KOPT-K1 (cell line): ENCODE results near the gene CADPS.

Experiments used
- H3K27ac ChIP-seq: fragments of 200-600 bp; sonication (generic); 2 replicates; pipeline ENCODE4 v1.5.1; 2016; ENCODE audit warnings: antibody characterized with exemption, mild to moderate bottlenecking, low read depth, low read length; ENCODE audit not compliant: poor library complexity, severe bottlenecking
- H3K36me3 ChIP-seq: fragments of 200-600 bp; sonication (generic); 2 replicates; pipeline ENCODE4 v1.5.1; 2017; ENCODE audit warnings: antibody characterized with exemption, mild to moderate bottlenecking, low read length, moderate library complexity; ENCODE audit not compliant: insufficient read depth
- H3K9me3 ChIP-seq: fragments of 200-600 bp; sonication (generic); 2 replicates; pipeline ENCODE4 v1.5.1; 2017; ENCODE audit warnings: antibody characterized with exemption, low read length, mild to moderate bottlenecking; ENCODE audit not compliant: insufficient read depth, poor library complexity, severe bottlenecking

Gene CADPS

DNA sequence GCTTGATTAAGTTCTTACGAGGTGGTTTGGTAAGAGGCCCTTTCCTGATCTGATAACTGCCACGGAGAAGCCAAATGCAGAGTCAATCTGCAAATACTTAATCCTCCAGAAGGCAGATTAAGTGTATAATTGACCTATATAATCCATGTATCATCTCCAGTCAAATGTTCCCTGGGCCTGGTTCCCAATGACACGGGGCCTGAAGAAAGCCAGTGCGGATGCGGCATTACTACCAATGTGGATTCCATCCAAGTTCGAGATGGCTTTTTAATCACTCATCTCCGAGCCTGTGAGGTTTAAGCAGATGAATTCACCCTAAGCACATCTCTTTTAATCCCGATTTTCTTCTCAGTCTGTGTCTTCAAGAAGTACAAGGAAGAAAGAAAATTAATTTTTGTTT lies 441.8 kb downstream of the CADPS start:
- Histone ChIP-seq H3K27ac (no peak overlapping the region), H3K36me3 (no peaks in the 10 kb centered on the region), H3K9me3 (peaks cover 4% of the 10 kb centered on the region)

DNA sequence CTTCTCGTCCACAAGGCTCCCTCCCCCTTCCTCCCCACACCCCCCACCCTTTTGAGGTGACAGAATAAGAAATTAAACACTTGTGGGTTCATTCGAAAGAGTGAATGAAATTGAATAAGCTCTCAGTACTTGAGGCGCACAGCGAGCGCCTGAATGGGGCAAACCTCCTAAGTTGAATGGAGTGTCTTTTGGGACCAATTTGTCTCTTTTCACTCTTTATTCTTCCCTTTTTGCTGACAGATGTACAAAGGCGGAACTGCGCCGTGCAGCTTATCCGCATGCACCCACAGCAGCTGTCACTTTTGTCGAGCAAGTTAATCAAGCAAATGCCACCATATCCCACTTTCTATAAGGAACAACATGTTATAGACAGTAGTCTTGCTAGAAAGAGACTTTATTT lies 454.0 kb downstream of the CADPS start:
- Histone ChIP-seq H3K9me3 (no peaks in the 10 kb centered on the region), H3K27ac (no peak overlapping the region), H3K36me3 (no peaks in the 10 kb centered on the region)

DNA sequence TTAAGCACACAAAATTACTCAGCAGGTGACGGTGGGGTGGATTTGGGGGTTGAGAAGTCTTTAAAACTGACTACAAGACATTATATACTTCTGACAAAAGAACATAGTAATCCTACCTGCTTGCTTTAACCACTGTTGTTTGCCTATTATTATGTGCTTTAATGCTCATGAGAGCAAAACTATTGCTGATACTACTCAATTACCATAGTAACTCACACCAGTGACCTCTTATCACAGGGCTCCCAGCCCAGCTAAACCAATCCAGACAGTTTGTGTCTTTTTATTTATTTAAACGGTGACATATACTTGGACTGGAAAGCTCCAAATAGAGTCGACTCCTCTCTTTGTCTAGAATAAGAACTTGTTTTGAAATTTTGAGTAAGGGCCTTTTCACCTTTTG lies 459.1 kb downstream of the CADPS start:
- Histone ChIP-seq H3K9me3 (no peaks in the 10 kb centered on the region), H3K36me3 (no peaks in the 10 kb centered on the region), H3K27ac (no peak overlapping the region)

DNA sequence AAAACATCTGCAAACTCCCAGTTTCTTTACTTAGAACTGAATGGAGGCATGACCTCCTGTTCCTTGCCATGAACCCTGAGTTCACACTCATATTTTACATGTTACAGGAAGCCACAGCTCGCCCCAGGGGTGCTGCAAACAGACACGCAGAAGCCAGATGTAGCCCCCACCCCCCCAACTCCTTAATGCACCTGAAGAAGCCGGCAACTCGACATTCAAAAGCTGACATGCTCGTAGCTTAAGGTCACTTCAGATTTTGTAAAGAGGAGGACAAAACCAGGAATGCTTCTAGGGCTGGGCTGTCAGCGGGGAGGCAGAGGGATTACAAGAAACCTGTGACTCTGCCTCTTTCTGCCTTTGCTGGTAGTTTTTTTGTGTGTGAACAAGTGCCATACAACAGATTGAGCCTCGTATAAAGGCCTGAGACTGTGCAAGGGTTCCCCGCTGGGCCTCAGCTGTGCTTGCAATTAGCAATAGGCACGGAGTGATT lies 459.9 kb downstream of the CADPS start:
- H3K36me3 ChIP-seq = no peaks in the 10 kb centered on the region
- H3K27ac ChIP-seq = no peak overlapping the region
- no peaks in the 10 kb centered on the region for H3K9me3 ChIP-seq

DNA sequence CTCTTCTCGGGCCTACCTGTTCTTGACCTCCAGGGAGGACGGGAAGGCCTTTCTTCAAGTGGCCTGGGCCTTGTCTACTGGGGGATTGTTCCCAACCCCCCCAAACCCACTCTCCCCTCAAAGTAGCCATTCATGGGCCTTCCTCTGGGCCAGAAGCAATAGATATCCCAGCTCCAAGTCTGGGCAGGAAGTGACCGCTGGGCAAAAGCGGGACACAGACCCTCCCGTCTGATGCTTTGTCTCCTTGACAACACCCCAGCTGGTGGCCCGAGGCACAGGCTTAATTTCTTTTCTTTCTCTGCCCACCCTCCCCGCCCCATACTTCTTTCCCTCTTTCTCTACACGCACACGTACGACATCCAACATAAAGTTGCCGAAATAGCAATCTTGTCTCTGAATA lies 460.4 kb downstream of the CADPS start:
- no peaks in the 10 kb centered on the region for H3K9me3 ChIP-seq
- no peaks in the 10 kb centered on the region for H3K36me3 ChIP-seq
- H3K27ac ChIP-seq = no peak overlapping the region

DNA sequence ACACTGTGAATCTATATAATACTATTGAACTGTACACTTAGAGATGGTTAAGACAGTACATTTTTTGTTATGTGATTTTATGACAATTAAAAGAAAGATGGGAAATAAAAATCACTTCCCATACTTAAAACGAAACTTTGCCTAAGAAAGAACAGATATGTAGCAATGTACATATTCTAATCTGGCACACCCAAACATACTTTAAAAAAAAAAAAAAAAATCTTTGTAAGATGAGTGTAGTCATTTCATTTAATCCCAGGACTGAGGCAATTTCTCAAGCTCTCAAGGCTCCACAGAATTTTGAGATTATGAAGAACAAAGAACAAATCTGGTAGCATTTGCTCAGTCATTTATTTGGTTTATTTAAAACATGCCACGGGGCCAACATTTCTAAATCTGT lies 461.5 kb downstream of the CADPS start:
- H3K27ac ChIP-seq = no peak overlapping the region
- no peaks in the 10 kb centered on the region for H3K36me3 ChIP-seq
- no peaks in the 10 kb centered on the region for H3K9me3 ChIP-seq

DNA sequence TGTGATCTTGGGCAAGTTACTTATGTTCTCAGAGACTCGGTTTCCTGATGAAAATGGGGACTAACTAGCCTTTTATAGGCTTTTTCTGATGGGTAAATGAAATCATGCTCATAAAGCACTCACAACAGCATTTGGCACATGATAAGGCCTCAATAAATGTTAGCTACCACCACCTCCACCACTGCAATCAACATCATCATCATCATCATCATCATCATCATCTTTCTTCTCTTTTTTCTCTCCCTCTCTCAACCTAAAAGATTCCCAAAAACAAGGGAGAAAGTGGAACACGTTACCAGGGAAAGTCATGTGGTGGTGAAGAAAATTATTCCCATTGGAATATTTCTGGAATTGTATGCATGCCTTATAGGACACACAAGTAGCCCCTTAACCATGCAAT lies 468.3 kb downstream of the CADPS start:
- Histone ChIP-seq H3K27ac (no peak overlapping the region), H3K36me3 (no peaks in the 10 kb centered on the region), H3K9me3 (no peaks in the 10 kb centered on the region)

DNA sequence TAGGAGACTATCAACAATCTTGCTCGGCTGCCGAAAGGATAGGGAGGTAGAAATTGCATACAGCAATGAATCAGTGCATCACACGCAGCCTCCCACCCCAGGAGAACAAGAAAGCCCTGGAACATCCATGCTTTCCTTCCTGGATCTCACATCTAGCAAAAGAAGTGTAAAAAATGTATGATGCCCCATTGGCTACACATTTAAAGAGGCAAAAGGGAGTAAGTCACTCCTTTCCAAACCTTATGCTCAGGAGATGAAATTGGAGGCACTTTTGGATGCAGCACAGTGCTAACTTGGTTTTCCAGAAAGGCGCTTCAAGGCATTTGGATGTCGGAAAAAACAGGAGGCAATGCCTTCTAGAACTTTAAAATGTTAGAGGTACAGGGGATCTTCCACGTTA lies 469.6 kb downstream of the CADPS start:
- Histone ChIP-seq H3K27ac (no peak overlapping the region), H3K9me3 (no peaks in the 10 kb centered on the region), H3K36me3 (no peaks in the 10 kb centered on the region)

DNA sequence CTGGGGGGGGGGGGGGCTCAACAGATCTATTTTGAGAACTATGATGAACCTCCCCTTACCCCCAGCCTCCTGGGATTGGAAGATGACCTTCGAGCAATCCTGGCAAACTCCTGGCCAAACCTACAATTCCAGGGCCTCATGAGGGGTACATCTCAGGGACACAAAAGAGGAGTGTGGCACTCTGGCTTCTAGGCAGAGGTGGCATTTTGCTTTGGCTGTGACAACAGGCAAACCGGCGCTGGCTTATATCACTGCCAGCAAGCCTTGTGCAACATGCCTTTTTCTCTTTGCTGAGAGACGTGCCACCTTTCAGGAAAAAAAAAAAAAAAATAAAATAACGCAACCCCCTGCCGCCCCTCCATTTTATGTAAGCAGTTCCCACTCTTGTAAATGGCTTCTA lies 470.1 kb downstream of the CADPS start:
- no peaks in the 10 kb centered on the region for H3K36me3 ChIP-seq
- H3K9me3 ChIP-seq = no peaks in the 10 kb centered on the region
- H3K27ac ChIP-seq = no peak overlapping the region

DNA sequence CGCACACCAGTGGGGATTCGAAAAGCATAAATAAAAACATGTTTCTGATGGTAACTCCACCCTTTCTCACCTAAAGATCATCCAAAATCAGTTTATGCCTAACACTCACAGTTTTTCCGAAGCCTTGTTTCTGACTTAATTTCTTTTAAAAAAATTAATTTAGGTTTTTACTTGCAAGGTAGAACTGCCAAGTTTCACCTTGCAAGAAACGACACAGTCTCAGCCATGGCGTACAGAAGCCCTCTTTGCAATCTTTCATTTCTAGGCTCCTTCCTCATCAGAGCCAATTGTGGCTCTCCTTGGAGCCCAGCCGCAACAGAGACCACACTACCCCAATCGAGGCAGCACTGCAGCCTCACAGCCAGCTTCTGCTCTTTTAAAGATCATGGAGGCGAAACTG lies 470.9 kb downstream of the CADPS start:
- no peaks in the 10 kb centered on the region for H3K9me3 ChIP-seq
- H3K36me3 ChIP-seq = no peaks in the 10 kb centered on the region
- H3K27ac ChIP-seq = no peak overlapping the region

DNA sequence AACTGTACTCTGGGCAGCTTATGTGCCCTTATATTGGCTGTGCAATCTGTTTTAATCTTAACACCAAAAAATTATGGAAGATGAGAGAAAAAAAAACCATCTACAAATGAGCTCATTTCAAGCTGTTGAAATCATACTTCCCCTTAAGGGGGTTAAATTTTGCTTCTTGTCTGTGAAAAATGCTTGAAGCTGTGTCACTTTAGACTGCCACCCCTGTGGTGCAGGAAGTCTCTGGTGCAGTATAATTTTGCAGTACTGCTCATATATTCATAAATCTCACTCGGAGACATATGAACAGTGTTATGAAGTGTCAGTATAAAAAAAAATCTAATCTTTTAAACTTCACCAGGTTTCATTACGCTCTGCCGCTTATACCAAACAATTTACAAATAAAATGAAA lies 471.5 kb downstream of the CADPS start:
- Histone ChIP-seq H3K36me3 (no peaks in the 10 kb centered on the region), H3K9me3 (no peaks in the 10 kb centered on the region), H3K27ac (no peak overlapping the region)

DNA sequence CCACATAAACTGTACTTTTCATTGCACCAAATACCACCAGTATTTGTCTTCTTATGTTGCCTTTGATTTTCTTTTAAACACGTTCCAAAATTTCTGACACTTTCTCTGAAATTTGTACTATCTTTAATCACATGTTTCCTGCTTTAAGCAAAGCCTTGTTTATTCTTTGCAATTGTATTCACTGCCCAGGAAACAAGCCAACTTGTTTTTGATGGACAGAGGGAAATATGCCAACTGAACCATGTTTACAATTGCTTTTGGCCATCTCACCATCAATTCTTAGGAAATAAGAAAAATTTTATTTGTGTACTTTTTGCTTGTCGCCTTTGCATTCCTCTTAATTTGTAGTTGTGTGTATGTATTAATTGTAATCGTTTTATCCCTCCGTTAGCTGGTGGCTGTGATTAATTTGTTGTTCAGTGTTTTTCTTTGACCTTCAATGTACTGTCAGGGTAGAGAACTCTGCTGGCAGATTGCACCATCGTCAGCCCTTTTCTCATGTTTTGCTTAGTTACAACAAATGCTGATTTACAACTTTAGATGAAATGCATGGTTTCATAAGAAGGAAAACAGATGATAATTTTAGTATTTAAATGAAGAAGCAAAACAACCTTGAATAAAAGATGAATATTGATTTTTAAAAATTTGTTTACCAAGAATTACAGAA lies 482.5 kb downstream of the CADPS start:
- Histone ChIP-seq H3K9me3 (no peaks in the 10 kb centered on the region), H3K36me3 (no peaks in the 10 kb centered on the region), H3K27ac (no peak overlapping the region)

DNA sequence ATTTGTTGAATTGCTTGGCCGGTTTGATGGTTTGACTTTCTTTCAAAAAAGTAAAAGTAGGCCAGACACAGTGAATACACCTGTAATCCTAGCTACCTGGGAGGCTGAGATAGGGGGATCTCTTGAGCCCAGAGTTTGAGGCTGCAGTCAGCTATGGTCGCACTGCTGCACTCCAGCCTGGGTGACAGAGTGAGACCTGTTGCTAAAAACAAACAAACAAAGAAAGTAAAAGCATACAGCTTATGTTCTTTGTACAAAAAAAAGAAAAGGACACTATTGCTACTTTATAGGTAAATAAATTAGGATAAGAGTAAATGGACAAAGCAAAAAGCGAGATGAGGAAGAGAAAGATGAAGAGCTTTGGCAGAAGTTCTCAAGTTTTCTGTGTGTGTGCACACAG lies 488.0 kb downstream of the CADPS start:
- Histone ChIP-seq H3K36me3 (no peaks in the 10 kb centered on the region), H3K27ac (no peak overlapping the region), H3K9me3 (no peaks in the 10 kb centered on the region)

DNA sequence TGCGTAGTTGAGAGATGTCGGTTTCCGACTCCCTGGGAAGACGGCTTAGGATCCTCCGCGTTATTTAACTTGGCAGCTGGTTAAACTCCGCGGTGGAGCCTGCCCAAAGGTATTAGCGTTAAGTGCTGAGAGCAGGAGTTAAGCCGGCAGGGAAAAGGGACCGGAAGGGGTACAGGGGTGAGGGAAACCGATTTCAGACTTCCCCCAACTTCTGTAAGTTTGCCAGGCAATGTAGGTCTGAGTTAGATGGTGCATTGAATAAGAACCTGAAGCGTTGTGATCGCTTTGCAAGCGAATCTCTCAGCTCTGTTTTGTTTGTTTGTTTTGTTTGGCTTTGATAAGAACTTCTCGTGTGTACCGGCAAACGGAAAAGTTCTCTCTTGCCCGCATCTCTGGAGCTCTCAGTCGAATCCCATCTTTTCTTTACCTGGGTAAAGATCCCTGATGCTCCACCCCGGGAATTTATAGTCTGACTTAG lies 495.9 kb downstream of the CADPS start:
- H3K36me3 ChIP-seq = no peaks in the 10 kb centered on the region
- no peak overlapping the region for H3K27ac ChIP-seq
- peaks cover 6% of the 10 kb centered on the region for H3K9me3 ChIP-seq

DNA sequence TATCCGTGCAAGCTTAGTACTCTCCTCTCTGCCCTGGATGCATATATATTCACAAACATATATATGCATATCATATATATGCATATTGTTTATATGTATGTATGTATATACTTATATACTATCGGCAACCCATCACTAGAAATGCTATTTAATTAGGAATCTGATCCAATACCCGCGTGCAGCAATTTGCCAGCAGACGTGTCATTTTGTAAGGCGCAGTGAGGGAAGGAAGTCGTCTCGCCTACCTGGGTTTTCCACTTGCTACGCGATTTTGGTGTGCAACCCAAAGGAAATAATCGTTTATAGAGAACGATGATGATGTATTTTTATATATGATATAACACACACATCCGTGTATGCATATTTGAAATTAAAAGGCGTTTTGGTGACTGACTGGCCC lies 496.3 kb downstream of the CADPS start:
- Histone ChIP-seq H3K36me3 (no peaks in the 10 kb centered on the region), H3K9me3 (peaks cover 6% of the 10 kb centered on the region), H3K27ac (no peak overlapping the region)

DNA sequence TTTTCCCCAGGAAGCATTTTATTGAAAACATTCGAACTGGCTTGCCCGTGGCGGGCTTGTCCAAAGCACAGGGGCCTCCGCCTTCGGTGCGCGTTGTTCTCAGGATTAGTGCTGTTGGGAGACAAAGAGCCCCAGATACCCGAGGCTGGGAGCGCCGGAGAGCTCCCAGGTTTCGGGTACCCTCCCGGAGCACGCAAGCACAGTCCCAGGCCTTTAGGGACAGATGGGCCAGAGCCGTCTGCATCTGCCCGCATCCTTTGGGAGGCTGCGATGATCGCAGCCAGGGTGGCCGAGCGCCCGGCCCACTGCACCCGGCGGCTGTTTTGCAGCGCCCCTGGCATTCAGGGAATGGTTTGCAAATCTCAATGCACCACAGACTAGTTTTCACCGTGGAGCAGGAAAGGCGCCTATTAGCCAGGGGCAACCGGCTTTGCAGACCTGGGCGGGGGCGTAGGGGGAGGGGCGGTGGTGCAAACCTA lies 496.9 kb downstream of the CADPS start:
- Histone ChIP-seq H3K9me3 (peaks cover 6% of the 10 kb centered on the region), H3K36me3 (no peaks in the 10 kb centered on the region), H3K27ac (no peak overlapping the region)
